GM21360 (cell line): ENCODE results near the gene SLC44A5.

Source experiments
- ATAC-seq: cut with Tn5 transposase; IDR thresholded peaks from one replicate; pipeline ENCODE4 v1.9.1; 2021; ENCODE audit warnings: mild to moderate bottlenecking, moderate library complexity; ENCODE audit not compliant: unreplicated experiment

Gene SLC44A5

DNA sequence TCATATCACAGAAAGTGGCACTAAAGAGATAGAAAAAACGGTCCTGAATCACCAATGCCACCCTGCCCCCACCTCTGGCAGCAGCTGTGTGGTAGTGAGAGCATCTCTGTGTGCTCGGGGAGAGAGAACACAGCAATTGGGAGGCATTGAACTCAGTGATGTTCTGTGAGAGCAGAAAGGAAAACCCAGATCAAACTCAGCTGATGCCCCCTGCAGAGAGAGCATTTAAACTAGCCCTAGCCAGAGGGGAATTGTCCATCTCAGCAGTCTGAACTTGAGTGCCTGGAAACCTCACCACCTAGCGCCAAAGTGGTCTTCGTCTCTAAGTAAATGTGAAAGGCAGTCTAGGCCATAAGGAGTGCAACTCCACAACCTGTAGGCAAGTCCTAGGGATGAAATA lies 21.3 kb downstream of the SLC44A5 start:
- ATAC-seq = no peak

DNA sequence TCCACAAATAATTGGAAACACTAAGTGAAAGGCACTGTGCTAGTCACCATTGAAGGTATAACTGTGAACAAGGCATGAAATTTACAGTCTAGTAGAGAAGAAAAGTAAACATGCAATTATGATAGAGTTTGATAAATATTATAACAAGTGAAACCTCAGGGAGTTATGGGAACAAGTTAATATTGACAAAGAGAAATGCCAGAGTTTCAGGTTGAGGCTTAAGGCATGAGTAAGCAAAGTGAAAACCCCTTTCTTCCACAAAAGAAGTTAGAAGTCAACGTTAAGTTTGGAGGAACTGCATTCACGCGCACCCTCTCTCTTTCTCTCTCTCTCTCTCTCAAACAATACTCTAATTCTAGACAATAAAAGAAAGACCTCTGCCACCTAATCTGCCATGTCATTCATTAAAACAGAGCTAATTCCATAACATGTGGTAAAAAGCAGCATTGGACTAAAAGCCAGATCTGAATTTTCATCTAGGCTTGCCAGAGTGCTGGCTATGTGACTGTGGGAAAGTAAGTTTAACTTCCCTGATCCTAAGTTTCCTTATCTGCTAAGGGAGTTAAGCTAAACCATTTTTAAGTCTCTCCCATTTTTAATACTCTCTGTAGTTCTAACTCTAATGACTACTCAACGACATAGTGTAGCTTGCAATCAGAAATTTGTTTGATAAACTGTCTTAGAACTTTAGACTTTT lies 22.0 kb downstream of the SLC44A5 start:
- ATAC-seq = no peak

DNA sequence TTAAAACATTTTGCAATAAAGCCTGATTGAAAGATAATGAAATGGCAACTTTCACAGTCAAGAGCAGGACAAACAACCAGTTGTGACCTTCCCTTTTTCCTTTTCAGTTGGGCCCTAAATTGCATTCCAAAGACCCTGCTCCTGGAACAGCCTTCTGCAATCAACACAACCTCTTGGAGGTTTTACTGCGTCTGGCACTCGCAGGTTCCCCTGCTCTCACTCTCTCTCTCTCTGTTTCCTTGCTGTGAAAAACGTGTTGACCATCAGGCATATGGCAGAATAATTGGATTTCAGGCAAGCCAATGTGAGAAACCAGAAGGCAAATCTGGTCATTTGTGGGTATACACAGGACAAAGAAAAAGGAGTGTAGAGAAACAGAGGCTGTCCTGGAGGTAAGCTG lies 23.2 kb downstream of the SLC44A5 start:
- ATAC-seq = no peak

- ATAC-seq = no peak
Observed at GRCh38 chr1:75583282-75583681, 27.6 kb downstream of the SLC44A5 start.

DNA sequence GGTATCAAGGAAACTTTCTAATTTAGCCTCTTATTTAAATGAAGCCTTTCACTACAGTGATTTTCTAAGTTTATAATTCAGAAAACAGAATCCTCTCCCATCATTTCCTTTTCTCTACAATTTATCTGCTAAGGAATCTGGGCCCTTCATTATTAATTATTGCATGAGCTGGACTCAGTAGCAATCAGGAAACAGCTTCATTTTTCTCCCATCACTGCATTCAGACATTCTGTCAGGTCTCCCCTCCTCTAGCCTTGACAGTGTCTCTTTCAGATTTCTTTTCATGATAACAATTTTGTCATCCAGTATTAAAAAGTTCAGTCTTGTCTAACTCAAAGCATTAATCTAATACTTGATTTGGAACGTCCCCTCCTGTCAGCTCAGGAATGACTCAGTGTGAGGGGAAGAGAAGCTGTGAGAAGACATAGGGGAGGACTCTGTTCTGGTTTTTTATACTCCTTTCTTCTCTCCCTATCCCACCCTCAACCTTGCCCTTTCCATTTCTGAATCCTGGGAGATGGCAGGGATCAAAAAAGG lies 28.1 kb downstream of the SLC44A5 start:
- ATAC-seq = no peak

DNA sequence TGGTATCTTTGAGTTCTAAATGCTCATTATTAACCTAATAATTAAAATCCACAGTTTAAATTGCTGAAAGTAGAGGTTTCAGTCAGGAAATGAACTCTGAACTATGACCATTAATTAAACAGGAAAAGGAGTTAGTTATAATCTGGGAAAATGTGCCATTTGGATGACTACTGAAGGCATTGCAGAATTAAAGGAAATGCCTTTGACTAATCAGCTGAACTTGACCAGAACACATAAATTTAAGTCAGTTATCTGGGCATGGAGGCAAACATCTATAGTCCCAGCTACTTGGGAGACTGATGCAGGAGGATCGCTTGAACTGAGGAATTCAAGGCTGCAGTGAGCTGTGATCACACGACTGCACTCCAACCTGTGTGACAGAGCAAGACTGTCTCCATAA lies 31.9 kb downstream of the SLC44A5 start:
- ATAC-seq = no peak

GRCh38 chr1:75575837-75576236 lies 35.1 kb downstream of the SLC44A5 start:
- ATAC-seq = no peak

- ATAC-seq = no peak
Observed at GRCh38 chr1:75567191-75567590, 43.7 kb downstream of the SLC44A5 start.

DNA sequence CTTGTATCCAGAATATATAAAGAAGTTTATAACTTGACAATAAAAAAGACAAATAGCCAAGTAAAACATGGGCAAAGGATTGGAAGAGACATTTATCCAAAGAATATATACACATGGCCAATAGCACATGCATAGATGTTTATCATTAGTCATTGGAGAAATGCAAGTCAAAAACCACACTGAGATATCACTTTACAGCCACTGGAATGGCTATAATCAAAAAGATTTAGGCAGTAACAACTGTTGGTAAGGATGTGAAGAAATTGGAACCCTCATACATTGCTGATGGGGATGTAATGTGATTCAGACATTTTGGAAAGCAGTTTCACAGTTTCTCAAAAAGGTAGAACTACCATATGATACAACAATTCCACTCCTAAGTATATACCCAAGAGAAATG lies 51.1 kb downstream of the SLC44A5 start:
- no peak for ATAC-seq

DNA sequence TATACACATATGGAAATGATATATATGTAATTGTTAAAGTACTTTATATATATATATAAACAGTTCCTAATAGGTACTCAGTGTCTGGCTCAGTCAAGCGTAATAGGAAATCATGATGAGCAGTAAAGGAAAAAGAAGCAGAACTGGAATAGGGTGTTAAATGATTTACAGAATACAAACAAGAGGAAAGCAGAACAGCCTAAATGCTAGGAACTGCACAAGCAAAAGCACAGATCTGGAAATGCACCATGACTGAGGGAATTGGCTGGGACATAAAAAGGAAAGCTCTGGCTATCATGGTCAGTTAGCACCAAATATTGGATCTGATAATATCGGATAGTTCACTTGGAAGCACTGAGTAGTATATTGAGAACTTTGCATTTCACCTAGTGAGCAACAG lies 51.8 kb downstream of the SLC44A5 start:
- no peak for ATAC-seq

GRCh38 chr1:75554870-75555269 lies 56.0 kb downstream of the SLC44A5 start:
- no peak for ATAC-seq

GRCh38 chr1:75554181-75554580 lies 56.7 kb downstream of the SLC44A5 start:
- ATAC-seq = no peak

- ATAC-seq = no peak
Observed at GRCh38 chr1:75550559-75550958, 60.4 kb downstream of the SLC44A5 start.

DNA sequence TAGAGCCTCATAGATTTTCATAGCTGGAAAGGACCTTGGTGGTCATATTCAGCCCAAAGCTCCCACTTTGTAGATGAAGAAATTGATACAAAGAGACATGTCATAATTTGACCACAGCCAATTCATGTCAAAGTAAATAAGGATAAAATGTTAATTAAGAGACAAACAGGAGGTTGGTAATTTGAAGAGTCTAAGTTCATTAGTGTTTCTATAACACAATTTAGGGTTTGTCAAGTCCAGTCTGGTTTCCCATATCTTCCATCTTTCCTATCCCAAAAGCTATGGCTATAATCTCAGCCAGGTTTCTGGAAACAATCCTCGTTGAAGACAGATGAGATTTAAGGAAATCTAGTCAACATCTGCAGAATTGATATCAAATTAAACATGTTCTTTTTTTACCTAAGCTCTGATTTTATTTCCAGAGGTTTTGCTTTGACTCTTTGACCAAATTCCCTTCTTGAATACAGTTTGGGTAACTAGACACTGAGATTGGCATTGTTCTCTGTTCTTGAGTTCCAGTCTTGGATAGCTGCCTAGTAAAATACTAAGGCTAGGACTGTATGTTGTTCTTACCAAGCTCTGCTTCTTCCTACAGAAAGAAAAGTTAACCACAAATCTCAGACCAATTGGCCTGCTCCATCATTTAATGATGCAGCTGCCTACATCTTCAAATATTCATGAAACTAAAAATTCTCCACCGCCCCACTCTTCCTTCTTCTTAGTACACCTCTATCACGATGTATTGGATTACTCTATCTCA lies 62.0 kb downstream of the SLC44A5 start:
- ATAC-seq = no peak

DNA sequence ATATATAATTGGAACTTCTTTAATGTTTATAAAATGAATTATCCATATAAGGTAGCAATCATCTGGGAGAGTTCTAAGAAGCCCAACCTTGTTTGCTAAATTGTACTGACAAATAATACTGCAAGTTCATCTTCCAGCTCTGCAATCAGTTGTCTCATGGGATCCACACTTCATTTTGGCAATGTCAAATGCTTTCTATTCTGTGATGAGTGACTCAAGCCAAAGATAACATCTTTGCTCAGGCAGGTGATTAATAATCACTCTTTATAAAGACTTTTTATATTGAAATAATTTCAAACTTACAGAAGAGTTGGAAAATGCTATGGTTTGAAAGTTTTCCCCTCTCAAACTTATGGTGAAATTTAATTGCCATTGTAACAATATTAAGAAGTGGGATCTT lies 67.2 kb downstream of the SLC44A5 start:
- no peak for ATAC-seq

DNA sequence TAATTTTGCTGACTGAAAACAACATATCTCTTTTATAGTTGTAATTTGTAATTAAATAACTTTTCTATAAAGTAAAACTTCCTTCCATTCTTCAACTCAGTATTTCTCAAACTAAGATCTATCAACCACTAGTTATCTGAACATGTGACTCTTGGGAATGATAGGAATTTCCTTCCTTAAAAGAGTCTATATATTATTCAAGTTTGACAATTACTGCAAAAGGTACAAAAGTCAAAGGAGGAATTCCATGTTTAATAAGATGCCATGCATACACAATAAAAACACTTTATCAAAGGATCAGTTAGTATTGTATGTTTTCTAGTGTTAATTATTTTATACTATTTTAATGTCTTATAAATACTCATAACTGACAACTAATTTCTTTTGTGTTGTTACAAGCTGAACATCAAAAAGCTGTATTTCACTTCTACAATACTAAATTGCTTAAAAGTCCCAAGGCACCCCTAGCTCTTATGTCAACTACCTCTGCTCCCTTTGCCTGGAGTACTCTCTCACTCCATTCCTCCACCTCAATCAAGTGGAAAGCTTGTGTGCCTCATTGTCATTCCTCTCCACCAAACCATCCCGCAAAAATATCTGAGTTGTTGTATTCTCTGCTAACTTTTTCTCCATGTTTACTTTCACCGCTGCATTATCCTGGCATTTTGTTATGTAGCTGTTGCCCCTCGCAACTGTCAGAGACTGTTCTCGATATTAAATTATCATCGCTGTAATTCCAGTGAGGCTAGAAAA lies 67.9 kb downstream of the SLC44A5 start:
- no peak for ATAC-seq

DNA sequence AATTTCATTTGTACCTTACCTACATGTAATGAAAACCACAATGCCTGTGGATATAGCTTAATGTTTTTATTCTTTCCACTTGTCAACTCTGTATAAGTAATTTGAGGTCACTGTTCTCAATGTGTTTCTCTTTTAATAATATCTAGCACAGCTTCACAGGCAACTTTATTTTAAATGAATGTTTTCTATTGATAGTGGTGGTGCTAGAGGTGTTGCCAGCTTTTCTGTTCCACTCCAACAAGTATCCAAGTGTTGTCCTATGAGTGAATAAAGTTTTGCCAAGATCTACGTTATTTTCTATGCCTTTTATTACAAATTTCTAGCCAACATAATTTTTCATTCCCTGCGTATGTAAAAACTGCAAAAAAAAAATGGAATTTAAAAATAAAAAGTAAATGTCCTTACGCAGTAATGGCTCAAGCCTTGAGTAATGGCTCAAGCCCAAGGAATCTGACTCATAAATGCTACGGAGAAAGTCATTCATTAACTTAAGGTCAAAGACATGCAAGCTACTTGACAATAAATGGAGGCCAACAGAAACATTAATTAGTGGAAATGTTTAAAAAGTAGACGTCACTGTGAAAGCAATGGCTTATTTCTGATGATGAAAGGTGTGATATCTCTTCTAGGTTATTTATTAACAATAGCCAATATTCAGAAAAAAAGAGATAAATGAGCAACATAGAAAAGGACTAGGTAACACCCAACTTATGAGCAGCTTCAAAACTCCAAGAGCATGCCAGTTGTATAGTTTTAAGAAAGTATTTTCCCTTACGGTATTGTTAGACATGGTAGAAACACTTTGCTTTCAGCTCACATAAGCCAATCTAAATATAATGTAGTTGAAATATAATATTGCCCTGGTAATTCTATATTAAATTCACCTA lies 71.4 kb downstream of the SLC44A5 start:
- ATAC-seq = no peak

- ATAC-seq = no peak
Observed at GRCh38 chr1:75533085-75533484, 77.8 kb downstream of the SLC44A5 start.

DNA sequence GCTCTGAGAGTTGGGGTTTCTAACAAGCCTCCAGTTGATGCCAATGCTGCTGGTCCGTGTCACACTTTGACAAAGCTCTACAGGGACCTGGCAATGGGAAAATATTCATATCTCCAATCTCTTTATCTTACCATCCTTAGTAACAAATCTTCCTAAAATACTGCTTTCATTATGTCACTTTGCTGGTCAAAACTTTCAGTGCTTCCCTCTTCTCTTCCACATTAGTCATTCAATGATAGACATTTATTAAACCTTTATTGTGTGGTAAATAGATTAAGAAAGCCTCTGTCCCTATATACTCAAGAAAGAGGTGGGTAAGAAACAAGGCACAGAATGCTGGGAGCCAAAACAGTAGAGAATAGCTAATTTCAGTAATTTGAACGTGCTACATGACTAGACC lies 79.3 kb downstream of the SLC44A5 start:
- ATAC-seq = no peak

DNA sequence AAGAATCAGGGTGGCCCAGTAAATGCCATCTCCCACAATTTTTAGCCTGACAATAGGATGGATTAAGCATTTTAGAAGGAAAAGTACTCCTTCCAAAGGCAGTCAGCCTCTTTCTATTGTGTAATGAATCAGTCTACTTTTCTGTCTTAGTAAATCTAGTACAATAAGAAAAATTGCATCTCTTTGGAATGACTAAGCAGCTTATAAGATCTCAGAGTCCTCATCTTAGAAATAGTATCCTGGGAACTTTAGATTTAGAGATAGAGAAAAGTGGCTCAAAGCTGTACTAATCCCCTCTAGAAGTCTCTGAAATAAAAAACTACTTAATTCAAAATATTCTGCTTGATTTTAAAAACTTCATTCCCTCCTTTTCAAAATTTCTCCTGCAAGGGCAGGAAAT lies 81.4 kb downstream of the SLC44A5 start:
- ATAC-seq = no peak

DNA sequence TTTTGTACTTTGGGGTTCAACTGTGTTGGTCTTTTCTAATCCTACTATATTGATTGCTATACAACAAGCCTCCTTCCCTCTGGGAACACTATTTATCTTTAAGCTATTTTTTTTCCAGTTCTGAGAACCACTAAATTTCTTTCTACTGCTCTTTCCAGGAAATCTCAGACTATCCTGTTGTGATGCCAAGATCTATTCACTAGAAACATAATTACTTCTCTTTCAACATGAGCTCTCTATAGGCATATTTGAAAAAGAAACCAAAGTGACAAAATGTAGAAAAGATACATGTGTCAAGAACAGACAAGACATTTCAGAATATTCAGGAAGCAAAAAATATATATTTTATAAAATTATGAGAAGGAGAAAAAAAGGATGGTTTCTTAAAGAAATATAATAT lies 82.9 kb downstream of the SLC44A5 start:
- no peak for ATAC-seq
